ENCODE data around the gene TDRD3. TPM values are rescaled to one million over a fixed set of nuclear protein-coding genes. Genes with fewer than 3 reads are reported as not detected.
"Not testable (repeated sequence)": the region's sequence is repeated elsewhere in the genome, so short reads cannot be mapped to it uniquely, and the experiment has no call there.

The TDRD3 gene
- 10 to 100 TPM; 22.5 to 43.6 (median 34.0) TPM for polyA plus RNA-seq (ENCODE audit: insufficient read length in 10 of 10)
- long read RNA-seq, donor 1, partial matches to known transcripts: 12 of 15 reads
- long read RNA-seq, donor 1, other reads (novel, unspliced or antisense): 0 of 15 reads
- long read RNA-seq, donor 2, partial matches to known transcripts: 6 of 9 reads
- long read RNA-seq, donor 2, other reads (novel, unspliced or antisense): 0 of 9 reads
- long read RNA-seq, donor 3: 0 reads
- long read RNA-seq, donor 4, partial matches to known transcripts: 9 of 9 reads
- long read RNA-seq, donor 4, other reads (novel, unspliced or antisense): 0 of 9 reads
- long read RNA-seq, donor 5: 0 reads
- long read RNA-seq, donor 6, partial matches to known transcripts: 5 of 6 reads
- long read RNA-seq, donor 6, other reads (novel, unspliced or antisense): 0 of 6 reads
- long read RNA-seq, donor 7: 0 reads
- long read RNA-seq, donor 8, partial matches to known transcripts: 7 of 8 reads
- long read RNA-seq, donor 8, other reads (novel, unspliced or antisense): 0 of 8 reads
- long read RNA-seq, donor 9: 0 reads

- peak; percentile 87 to 97 (median 93) for DNase-seq
Observed at GRCh38 chr13:60396783-60397703, at the start of gene TDRD3. Gene TDRD3, plus strand, starts transcription at chr13:60397220. Its CDS starts 145 bp downstream, at chr13:60397365.

- DNase-seq: no peak
Observed at GRCh38 chr13:60347690-60348089, 49.3 kb upstream of the TDRD3 start.

- DNase-seq: no peak
Observed at GRCh38 chr13:60348097-60348496, 48.9 kb upstream of the TDRD3 start.

GRCh38 chr13:60351326-60351725, 45.7 kb upstream of the TDRD3 start:
- peak; percentile 16 to 64 (median 21) for DNase-seq

- DNase-seq: peak in 1 of 3 donors; percentile 3
Observed at GRCh38 chr13:60351855-60352615, 45.0 kb upstream of the TDRD3 start.

- DNase-seq: no peak
Observed at GRCh38 chr13:60352644-60353043, 44.4 kb upstream of the TDRD3 start.

- DNase-seq: no peak
Observed at GRCh38 chr13:60355056-60355455, 42.0 kb upstream of the TDRD3 start.

- DNase-seq: no peak
Observed at GRCh38 chr13:60356970-60357369, 40.0 kb upstream of the TDRD3 start.

GRCh38 chr13:60358453-60358852, 38.6 kb upstream of the TDRD3 start:
- no peak for DNase-seq

GRCh38 chr13:60363288-60363687, 33.7 kb upstream of the TDRD3 start:
- DNase-seq: no peak

GRCh38 chr13:60369242-60369641, 27.8 kb upstream of the TDRD3 start:
- DNase-seq: no peak

- DNase-seq: no peak
Observed at GRCh38 chr13:60370343-60370742, 26.7 kb upstream of the TDRD3 start.

GRCh38 chr13:60372141-60372540, 24.9 kb upstream of the TDRD3 start:
- no peak for DNase-seq

- not testable (repeated sequence) for DNase-seq
Observed at GRCh38 chr13:60379282-60379681, 17.7 kb upstream of the TDRD3 start.

GRCh38 chr13:60379837-60380565, 17.0 kb upstream of the TDRD3 start:
- DNase-seq: no peak

- DNase-seq: no peak
Observed at GRCh38 chr13:60384911-60385310, 12.1 kb upstream of the TDRD3 start.

- DNase-seq: no peak
Observed at GRCh38 chr13:60386250-60386649, 10.8 kb upstream of the TDRD3 start.

- DNase-seq: no peak
Observed at GRCh38 chr13:60392131-60392530, 4.9 kb upstream of the TDRD3 start.

GRCh38 chr13:60395971-60396782, 843 bp upstream of the TDRD3 start:
- peak; percentile 92 to 97 (median 93) for DNase-seq

All from muscle of back (tissue), 13 donors.